ENCODE results near the gene UTP15.

GRCh38 chr5:73565139-73565968 is at the start of gene UTP15, which contains the start of gene ANKRA2:
- TF ChIP-seq CTCF (conservative IDR thresholded peaks at IDR 0.05; ENCODE audit: low read depth in 2 of 2) (no peak), CREB1 (CRISPR knock-in tag; IDR thresholded peaks at IDR 0.05; ENCODE audit: low read depth) (peak; percentile 96)

Measured in GM23338 (cell line).